ENCODE data around the gene RGS7BP. TPM values are rescaled to one million over a fixed set of nuclear protein-coding genes. Genes with fewer than 3 reads are reported as not detected.

Gene RGS7BP
- total and polyA plus RNA-seq, 2 of the 13 experiments (the other 11 are each of a cell fraction or from before 2014, with no cell fraction given): not detected

DNA sequence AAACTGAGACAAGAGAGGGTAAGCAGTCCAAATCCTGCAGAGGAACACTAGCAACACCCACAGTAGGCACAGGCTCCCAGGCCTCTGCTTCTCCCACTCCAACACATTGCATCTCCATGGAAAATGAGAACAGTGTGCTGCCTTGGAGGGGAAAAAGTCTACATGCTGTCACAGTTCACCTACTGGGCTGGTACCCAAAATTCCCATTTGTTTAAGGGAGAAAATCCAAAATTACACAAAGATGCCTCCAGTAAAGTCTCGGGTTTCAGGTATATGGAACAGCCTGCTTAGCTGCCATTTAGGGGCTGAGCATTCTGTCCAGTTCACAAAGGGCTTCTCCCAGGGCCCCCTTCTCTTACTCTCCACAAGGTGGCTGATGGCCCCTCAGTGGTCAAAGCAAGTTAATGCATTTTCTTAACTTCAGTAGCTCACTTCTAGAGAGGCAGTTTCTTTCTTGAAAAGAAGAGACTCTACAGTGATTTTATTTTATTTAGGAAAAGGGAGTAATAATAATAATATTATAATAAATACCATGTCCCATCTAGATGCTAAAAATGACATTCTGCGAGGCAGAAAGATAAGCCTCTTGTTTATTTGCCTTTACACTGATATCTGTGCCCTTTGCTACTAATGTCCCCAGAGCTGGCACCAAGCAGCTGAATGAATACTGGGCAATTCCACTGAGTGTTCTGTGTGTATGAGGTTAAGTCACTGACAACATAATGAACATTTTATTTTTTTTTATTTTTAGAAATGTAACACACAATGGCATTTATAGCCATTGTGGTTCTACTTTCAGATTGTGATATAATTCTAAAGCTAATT is 89.4 kb downstream of the RGS7BP start:
- no peaks in the 10 kb centered on the region for H4K20me1 ChIP-seq (ENCODE audit: insufficient read depth, low read length)
- no peak overlapping the region for H3K27ac ChIP-seq (ENCODE audit: extremely low read length, insufficient read depth, low read length)
- FAIRE-seq (no peak), DNase-seq (ENCODE audit: low spot score) (no peak), ATAC-seq (peak; percentile 96)
- H3K9ac ChIP-seq (ENCODE audit: insufficient read depth, low read depth, low read length): no peak overlapping the region
- H3K4me1 ChIP-seq (ENCODE audit: insufficient read depth, low read length): no peaks in the 10 kb centered on the region
- H3K9me3 ChIP-seq (ENCODE audit: low read length): no peaks in the 10 kb centered on the region
- no peak overlapping the region for H3K4me2 ChIP-seq (ENCODE audit: low read depth, low read length)
- ChIA-PET POLR2A (no interaction called here), CTCF (ENCODE audit: low intra/inter-chr PET ratio, low total read pairs) (no interaction called here)
- TF ChIP-seq STAG1 (CRISPR knock-in tag; IDR thresholded peaks at IDR 0.05) (peak; percentile 6; the same call in 1 of the 2 replicates), FLYWCH1 (CRISPR knock-in tag; IDR thresholded peaks at IDR 0.05) (no peak)
- no peak overlapping the region for H2AFZ ChIP-seq (ENCODE audit: low read length)
- H3K4me3 ChIP-seq (replicated peaks in 1 of 3; ENCODE audit: insufficient read depth in 1 of 3, low read depth in 2 of 3, low read length in 3 of 3): no peak overlapping the region
- no peaks in the 10 kb centered on the region for H3K36me3 ChIP-seq (replicated peaks in 1 of 2; ENCODE audit: control insufficient read depth in 1 of 2, insufficient read depth in 2 of 2, low read length in 2 of 2)
- no peaks in the 10 kb centered on the region for H3K27me3 ChIP-seq (ENCODE audit: control insufficient read depth in 1 of 2, insufficient read depth in 2 of 2, low read length in 2 of 2)
- BruUV-seq (replicated peaks): no TSS peak
- no peaks in the 10 kb centered on the region for H3K79me2 ChIP-seq (ENCODE audit: insufficient read depth, low read length)
- 0% methylated on average over 2 of the region's 2 CpGs for WGBS (ENCODE audit: low lambda C conversion rate)
- in situ Hi-C loops (cut with HindIII; ENCODE audit: extremely low pct_ligation_motif_present, low pct_unique_long_range_greater_than_20kb) (no loop called here), intact Hi-C loops (cut with micrococcal nuclease; ENCODE audit: unreplicated experiment) (no loop called here)

DNA sequence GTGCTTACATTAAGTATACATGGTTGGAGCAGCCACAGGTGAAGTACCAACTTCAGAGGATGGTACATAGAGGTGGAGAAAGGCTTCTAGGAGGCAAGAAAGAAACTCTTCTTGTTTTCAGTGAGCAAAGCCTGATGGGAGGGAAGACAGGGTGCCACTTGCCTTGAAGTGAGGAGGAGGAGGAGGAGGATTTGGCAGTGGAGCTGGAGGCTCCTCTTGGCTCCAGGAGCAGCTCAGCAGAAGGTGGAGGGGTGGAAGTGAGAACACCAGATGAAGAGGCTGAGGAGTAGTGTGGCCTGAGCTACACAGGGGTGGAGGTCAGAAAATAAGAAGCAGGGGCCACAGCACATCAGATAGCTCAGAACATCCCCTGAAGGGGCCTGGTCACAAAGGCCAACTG is 93.4 kb downstream of the RGS7BP start:
- H3K4me2 ChIP-seq (ENCODE audit: low read depth, low read length): no peak overlapping the region
- no peaks in the 10 kb centered on the region for H4K20me1 ChIP-seq (ENCODE audit: insufficient read depth, low read length)
- no peak for FAIRE-seq
- ChIA-PET CTCF (ENCODE audit: low intra/inter-chr PET ratio, low total read pairs) (no interaction called here), POLR2A (no interaction called here)
- no peak overlapping the region for H2AFZ ChIP-seq (ENCODE audit: low read length)
- peaks cover 0 to 4% of the 10 kb centered on the region in 2 experiments; a peak in 1 of 5 replicates for H3K27me3 ChIP-seq (ENCODE audit: control insufficient read depth in 1 of 2, insufficient read depth in 2 of 2, low read length in 2 of 2)
- no peak overlapping the region for H3K4me3 ChIP-seq (replicated peaks in 1 of 3; ENCODE audit: insufficient read depth in 1 of 3, low read depth in 2 of 3, low read length in 3 of 3)
- H3K79me2 ChIP-seq (ENCODE audit: insufficient read depth, low read length): no peaks in the 10 kb centered on the region
- H3K4me1 ChIP-seq (ENCODE audit: insufficient read depth, low read length): no peaks in the 10 kb centered on the region
- in situ Hi-C loops (cut with HindIII; ENCODE audit: extremely low pct_ligation_motif_present, low pct_unique_long_range_greater_than_20kb): no loop called here
- TF ChIP-seq, protein P1, sequence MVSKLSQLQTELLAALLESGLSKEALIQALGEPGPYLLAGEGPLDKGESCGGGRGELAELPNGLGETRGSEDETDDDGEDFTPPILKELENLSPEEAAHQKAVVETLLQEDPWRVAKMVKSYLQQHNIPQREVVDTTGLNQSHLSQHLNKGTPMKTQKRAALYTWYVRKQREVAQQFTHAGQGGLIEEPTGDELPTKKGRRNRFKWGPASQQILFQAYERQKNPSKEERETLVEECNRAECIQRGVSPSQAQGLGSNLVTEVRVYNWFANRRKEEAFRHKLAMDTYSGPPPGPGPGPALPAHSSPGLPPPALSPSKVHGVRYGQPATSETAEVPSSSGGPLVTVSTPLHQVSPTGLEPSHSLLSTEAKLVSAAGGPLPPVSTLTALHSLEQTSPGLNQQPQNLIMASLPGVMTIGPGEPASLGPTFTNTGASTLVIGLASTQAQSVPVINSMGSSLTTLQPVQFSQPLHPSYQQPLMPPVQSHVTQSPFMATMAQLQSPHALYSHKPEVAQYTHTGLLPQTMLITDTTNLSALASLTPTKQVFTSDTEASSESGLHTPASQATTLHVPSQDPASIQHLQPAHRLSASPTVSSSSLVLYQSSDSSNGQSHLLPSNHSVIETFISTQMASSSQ (IDR thresholded peaks at IDR 0.05; ENCODE audit: low read depth): no peak
- TF ChIP-seq, protein P1 (CRISPR knock-in tag; IDR thresholded peaks at IDR 0.05; ENCODE audit: borderline replicate concordance): no peak
- TF ChIP-seq, protein P2, sequence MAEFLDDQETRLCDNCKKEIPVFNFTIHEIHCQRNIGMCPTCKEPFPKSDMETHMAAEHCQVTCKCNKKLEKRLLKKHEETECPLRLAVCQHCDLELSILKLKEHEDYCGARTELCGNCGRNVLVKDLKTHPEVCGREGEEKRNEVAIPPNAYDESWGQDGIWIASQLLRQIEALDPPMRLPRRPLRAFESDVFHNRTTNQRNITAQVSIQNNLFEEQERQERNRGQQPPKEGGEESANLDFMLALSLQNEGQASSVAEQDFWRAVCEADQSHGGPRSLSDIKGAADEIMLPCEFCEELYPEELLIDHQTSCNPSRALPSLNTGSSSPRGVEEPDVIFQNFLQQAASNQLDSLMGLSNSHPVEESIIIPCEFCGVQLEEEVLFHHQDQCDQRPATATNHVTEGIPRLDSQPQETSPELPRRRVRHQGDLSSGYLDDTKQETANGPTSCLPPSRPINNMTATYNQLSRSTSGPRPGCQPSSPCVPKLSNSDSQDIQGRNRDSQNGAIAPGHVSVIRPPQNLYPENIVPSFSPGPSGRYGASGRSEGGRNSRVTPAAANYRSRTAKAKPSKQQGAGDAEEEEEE (CRISPR knock-in tag; IDR thresholded peaks at IDR 0.05; ENCODE audit: borderline replicate concordance): no peak
- TF ChIP-seq ZFP36L1 (CRISPR knock-in tag; IDR thresholded peaks at IDR 0.05): no peak
- no peak for TF ChIP-seq ZSCAN20 (CRISPR knock-in tag; IDR thresholded peaks at IDR 0.05; ENCODE audit: borderline replicate concordance)
- intact Hi-C loops (cut with micrococcal nuclease; ENCODE audit: unreplicated experiment): no loop called here
- no peaks in the 10 kb centered on the region for H3K9me3 ChIP-seq (ENCODE audit: low read length)
- DNase-seq (ENCODE audit: low spot score): no peak
- no TSS peak for BruUV-seq (replicated peaks)
- H3K36me3 ChIP-seq (replicated peaks in 1 of 2; ENCODE audit: control insufficient read depth in 1 of 2, insufficient read depth in 2 of 2, low read length in 2 of 2): no peaks in the 10 kb centered on the region
- ATAC-seq: no peak
- H3K27ac ChIP-seq (ENCODE audit: extremely low read length, insufficient read depth, low read length): no peak overlapping the region
- H3K9ac ChIP-seq (ENCODE audit: insufficient read depth, low read depth, low read length): no peak overlapping the region
